Measurements from ENCODE around the gene KIF20A.

GRCh38 chr5:138177941-138178515, 884 bp upstream of the KIF20A start:
- TF ChIP-seq CTCF (IDR thresholded peaks at IDR 0.05) (no peak), POLR2A (IDR thresholded peaks at IDR 0.05) (no peak)

Measured in right lobe of liver (tissue), 4 donors.